Measurements from ENCODE around the gene GJB1.
"Not testable (repeated sequence)": the region's sequence is repeated elsewhere in the genome, so short reads cannot be mapped to it uniquely, and the experiment has no call there.

Gene GJB1

GRCh38 chrX:71256051-71256450 is 33.0 kb downstream of the GJB1 start:
- Mint-ChIP-seq H3K9me3 (no peaks in the 10 kb centered on the region), H3K4me1 (peaks cover 15% of the 10 kb centered on the region), H3K4me3 (peak overlapping the region; percentile 99), H3K27ac (peak overlapping the region; percentile 95), H3K27me3 (no peaks in the 10 kb centered on the region), H3K36me3 (peaks cover 3% of the 10 kb centered on the region)
- DNase-seq (ENCODE audit: low spot score in 2 of 2): no peak
- ATAC-seq (ENCODE audit: low read depth): no peak

DNA sequence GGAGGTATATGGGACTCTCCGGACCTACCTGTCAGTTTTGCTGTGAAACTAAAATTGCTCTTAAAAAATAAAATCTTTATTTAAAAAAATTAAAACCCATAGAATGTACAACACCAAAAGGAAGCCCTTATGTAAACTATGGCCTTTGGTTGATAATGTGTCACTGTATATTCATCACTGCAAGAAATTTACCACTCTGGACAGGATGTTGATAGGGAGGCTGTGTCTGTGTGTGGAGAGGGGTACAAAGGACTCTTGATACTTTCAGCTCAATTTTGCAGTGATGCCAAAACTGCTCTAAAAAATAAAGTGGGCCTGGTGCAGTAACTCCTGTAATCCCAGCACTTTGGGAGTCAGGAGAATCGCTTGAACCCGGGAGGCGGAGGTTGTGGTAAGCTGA is 33.8 kb downstream of the GJB1 start:
- DNase-seq (ENCODE audit: low spot score in 2 of 2): no peak
- peaks cover 3% of the 10 kb centered on the region for H3K36me3 Mint-ChIP-seq
- no peaks in the 10 kb centered on the region for H3K27me3 Mint-ChIP-seq
- H3K27ac Mint-ChIP-seq: no peak overlapping the region
- ATAC-seq (ENCODE audit: low read depth): no peak
- no peaks in the 10 kb centered on the region for H3K9me3 Mint-ChIP-seq
- H3K4me1 Mint-ChIP-seq: peaks cover 15% of the 10 kb centered on the region
- H3K4me3 Mint-ChIP-seq: no peak overlapping the region

DNA sequence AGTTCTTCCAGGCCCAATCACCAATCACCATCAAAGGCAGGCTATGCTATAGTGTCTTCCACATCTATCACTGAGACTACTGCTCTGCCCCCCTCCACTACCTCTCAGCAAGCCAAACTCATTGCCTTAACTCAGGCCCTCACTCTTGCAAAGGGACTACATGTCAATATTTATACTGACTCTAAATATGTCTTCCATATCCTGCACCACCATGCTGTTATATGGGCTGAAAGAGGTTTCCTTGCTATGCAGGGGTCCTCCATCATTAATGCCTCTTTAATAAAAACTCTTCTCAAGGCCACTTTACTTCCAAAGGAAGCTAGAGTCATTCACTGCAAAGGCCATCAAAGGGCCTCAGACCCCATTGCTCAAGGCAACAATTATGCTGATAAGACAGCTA is 45.6 kb downstream of the GJB1 start:
- not testable (repeated sequence) for ATAC-seq (ENCODE audit: low read depth); H3K36me3 Mint-ChIP-seq; H3K27me3 Mint-ChIP-seq; H3K4me3 Mint-ChIP-seq; H3K27ac Mint-ChIP-seq; H3K9me3 Mint-ChIP-seq; H3K4me1 Mint-ChIP-seq; DNase-seq (ENCODE audit: low spot score in 2 of 2)

GRCh38 chrX:71269801-71270395 is 46.9 kb downstream of the GJB1 start:
- H3K9me3 Mint-ChIP-seq: no peaks in the 10 kb centered on the region
- peaks cover 2% of the 10 kb centered on the region for H3K36me3 Mint-ChIP-seq
- H3K27me3 Mint-ChIP-seq: no peaks in the 10 kb centered on the region
- ATAC-seq (ENCODE audit: low read depth): no peak
- no peak overlapping the region for H3K4me3 Mint-ChIP-seq
- no peak overlapping the region for H3K27ac Mint-ChIP-seq
- H3K4me1 Mint-ChIP-seq: no peaks in the 10 kb centered on the region
- DNase-seq (ENCODE audit: low spot score in 2 of 2): no peak

GRCh38 chrX:71272313-71272712 is 49.3 kb downstream of the GJB1 start:
- not testable (repeated sequence) for H3K9me3 Mint-ChIP-seq

More at GRCh38 chrX:71272313-71272712, 49.3 kb downstream of the GJB1 start:
- not testable (repeated sequence) for H3K4me1 Mint-ChIP-seq; H3K4me3 Mint-ChIP-seq; ATAC-seq (ENCODE audit: low read depth); H3K27ac Mint-ChIP-seq; DNase-seq (ENCODE audit: low spot score in 2 of 2); H3K27me3 Mint-ChIP-seq; H3K36me3 Mint-ChIP-seq
